HG02943 (cell line): ENCODE data around the gene COL23A1.
"Not testable (repeated sequence)": the region's sequence is repeated elsewhere in the genome, so short reads cannot be mapped to it uniquely, and the experiment has no call there.

Source experiments
- ATAC-seq: cut with Tn5 transposase; IDR thresholded peaks from one replicate; pipeline ENCODE4 v1.9.1; 2021; ENCODE audit warnings: mild to moderate bottlenecking, low read depth, moderate library complexity; ENCODE audit not compliant: unreplicated experiment

COL23A1 gene

GRCh38 chr5:178589180-178590140 is 733 bp downstream of the COL23A1 start:
- ATAC-seq, result no peak

GRCh38 chr5:178588769-178589168 is 1.4 kb downstream of the COL23A1 start:
- ATAC-seq, result no peak

DNA sequence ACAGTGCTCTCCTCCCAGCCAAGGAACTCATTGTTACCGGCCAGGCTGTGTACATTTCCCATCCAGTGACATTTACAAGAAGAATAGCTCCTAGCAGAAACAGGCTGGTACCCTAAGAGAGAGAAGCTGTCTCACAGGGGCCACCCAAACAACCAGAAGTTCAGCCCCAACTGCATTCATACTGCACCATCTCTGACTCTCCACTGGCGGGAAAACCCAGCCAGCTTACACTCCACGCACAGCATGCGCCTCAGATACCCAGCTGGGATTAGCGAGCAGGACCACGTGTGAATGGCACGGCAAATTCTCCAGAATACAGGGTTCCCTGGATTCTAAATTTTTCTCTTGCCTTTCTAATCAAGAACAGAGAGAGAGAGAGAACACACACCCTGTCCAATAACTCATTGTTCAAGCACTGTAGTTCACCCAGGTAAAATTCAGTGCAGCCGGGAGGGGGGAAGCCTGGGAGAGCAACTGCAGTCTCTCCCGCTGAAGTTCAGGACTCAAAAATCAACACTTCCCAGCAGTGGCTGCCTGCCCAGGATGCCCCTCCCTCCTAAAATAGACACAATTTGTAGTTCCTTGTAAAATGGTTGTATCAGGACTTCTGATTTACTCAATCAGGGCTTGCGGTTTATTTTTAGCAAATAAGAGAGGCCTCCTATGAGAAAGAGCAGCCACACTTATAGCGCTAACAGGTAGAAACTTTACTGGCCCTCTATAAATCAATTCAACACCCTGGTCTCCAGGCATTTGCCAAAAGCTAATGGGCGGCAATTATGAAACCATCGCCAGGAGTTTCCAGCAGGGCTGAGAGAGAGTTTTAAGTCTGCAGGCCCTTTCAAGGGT is 2.2 kb downstream of the COL23A1 start:
- ATAC-seq, result no peak

DNA sequence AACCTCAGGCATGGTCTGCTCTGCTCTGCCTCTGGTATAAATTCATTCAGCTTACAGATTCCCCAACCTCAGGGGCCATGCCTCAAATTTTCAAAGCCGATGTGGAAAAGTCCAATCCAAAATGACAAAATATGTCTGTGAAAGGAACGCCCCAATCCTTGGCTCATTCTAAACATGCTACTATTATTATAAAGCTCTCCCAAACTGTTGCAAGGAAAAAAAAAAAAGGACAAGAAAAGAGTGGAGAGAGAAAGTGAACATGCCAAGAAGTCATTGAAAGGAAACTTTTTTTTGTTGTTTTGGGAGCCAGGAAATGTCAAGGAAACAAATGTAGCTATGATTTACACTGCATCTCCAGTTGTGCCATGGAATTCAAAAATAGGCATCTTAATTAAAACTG is 3.8 kb downstream of the COL23A1 start:
- ATAC-seq, result no peak

- ATAC-seq, result not testable (repeated sequence)
These were observed 4.8 kb downstream of the COL23A1 start for GRCh38 chr5:178585421-178585820.

GRCh38 chr5:178583279-178583678 is 6.9 kb downstream of the COL23A1 start:
- ATAC-seq, result no peak

- no peak for ATAC-seq
These were observed 7.9 kb downstream of the COL23A1 start for GRCh38 chr5:178582291-178582690.

- ATAC-seq, result no peak
These were observed 8.6 kb downstream of the COL23A1 start for GRCh38 chr5:178581621-178582020.

- no peak for ATAC-seq
These were observed 9.8 kb downstream of the COL23A1 start for GRCh38 chr5:178580271-178580955.

GRCh38 chr5:178577944-178578343 is 12.2 kb downstream of the COL23A1 start:
- no peak for ATAC-seq

DNA sequence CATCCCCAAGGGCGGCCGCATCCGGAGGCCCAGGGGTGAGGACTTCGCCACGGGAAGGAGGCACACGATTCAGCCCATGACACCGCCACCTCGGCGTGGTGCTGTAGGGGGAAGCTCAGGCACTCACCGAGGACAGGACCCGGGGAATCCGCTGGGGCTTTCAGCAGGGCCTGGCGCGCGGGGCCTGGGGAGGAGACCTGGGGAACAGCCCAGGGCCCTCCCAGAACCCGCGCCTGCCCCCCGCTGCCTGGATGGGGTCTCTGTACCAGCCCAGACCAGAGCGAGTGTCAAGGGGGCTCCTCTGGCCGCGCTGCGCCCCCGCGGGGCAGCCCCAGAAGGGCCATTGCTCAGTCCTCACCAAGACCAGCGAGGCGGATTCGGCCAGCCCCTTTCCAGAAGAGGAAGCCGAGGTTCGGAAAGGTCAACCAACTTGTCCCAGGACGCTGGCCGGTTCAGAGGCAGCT is 12.8 kb downstream of the COL23A1 start:
- ATAC-seq, result no peak

DNA sequence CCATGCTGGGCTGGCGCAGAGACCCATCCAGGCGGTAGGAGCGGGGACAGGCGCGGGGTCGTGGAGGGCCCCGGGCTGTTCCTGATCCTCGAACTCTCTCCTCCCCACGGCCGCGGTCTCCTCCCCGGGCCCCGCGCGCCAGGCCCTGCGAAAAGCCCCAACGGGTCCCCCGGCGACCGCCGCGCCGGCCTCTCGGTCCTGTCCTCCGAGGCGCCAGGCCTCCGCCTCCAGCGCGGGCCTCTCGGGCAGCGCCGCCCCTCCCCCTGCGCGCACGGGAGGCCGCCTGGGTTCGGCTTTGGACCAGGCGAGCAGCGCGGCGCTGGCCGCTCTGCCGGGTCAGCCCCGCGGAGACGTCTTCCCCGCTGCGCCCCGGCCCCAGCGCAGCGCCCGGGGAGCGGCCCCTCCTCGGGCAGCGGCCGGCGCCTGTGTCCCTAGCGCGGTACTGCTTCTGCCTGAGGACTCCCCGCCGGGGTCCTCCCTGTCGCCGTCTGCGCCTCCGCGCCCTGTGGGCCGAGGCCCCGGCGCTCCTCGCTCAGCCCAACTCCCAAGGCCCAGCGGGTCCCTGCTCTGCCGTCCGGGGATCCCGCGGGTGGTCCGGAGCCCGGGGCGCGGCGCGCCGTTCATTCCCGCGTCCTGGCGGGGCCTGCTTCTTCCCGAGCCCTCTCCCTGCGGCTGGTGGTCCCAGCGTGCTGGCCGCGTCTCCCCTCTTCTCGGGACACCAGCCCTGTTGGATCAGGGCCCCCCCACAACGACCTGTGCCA is 13.4 kb downstream of the COL23A1 start:
- ATAC-seq, result no peak

- ATAC-seq, result no peak
These were observed 17.0 kb downstream of the COL23A1 start for GRCh38 chr5:178573216-178573615.

GRCh38 chr5:178572617-178573016 is 17.6 kb downstream of the COL23A1 start:
- no peak for ATAC-seq

DNA sequence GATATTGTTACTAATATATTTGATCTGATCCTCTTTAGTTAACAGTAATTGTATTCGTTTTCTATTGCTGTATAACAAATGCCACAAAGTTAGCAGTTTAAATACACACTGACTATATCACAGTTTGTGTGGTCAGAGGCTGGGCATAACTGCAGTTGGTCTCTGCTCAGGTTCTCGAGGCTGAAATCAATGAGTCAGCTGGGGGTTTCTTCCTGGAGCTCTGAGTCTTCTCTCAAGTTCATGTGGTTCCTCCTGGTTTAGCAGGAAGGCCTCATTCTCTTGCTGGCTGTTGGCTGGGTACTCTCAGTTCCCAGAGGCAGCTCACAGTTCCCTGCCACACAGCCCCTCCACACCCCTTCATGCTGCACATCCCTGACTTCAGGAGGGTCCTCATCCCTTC is 20.7 kb downstream of the COL23A1 start:
- no peak for ATAC-seq

DNA sequence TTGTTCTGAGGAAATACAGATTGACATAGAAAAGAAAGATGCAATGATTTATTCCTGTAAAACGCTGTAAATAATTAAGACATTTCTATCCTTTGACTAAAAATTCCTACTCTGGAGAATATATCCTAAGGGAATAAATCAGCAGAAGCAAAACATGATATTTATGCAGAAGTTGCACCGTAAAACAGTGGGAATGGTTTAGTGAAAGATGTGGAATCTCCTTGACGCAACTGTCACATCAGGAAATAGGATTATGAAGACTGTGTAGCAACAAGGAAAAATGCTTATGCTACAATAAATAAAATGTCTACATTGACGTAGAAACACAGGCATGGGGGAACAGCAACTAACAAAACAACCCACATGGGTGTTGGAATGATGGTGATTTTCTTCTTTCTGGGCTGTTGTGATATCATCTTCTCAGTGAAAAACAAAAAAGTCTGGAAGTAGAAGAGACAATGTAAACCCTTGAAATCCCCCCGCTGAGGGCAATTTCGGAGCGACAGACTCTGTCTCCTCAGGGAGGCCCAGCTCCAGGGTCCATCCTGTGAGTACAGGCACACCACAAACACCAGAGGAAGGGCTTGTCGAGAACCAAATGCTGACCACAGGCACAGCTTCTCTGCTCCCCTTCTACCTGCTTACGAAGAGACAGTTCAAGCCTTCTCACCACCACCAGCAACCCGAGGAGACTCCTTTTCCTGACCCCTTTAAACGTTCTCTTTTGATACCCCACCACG is 25.2 kb downstream of the COL23A1 start:
- no peak for ATAC-seq

DNA sequence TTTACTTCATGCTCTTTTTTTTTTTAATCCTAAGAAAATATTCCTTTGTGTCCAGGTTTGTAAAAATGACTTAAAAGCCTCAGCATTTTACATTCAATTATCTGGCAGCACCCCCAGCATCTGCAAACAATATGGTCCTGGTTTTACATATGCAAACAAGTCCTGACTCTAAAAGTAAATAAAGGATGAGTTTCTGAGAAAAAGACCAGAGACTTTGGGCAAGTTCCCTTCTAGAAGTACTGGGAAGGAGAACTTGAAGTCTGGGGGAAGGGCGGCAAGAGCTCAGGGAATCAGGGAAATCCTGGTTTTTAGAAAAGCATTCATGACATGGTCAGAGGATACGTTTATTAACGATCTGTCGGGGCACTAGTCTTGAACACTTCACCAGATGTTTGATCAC is 25.8 kb downstream of the COL23A1 start:
- no peak for ATAC-seq

DNA sequence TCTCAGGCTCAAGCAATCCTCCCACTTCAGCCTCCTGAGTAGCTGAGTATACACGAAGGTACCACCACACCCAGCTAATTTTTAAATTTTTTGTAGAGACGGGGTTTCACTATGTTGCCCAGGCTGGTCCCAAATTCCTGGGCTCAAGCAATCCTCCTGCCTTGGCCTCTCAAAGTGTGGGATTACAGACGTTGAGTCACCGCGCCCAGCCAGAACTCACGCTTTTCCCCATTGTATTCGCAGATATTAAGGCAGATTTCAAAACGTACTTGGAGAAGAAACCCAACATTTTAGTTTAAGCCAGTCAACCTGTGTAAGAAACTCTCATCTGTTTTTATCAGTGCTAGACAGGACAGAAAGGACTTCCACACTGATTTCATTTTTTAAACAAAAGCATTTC is 26.6 kb downstream of the COL23A1 start:
- ATAC-seq, result no peak

GRCh38 chr5:178561746-178562264 is 28.4 kb downstream of the COL23A1 start:
- no peak for ATAC-seq
